Esophagus squamous epithelium (tissue), 4 donors: ENCODE data around the gene TMEM39B.

ENCODE experiments used
- CTCF ChIP-seq, 6 experiments: fragments of 450-650 bp in 4 of 6; fragments of 200-600 bp in 2 of 6; sonication (generic) in 2 of 6; IDR thresholded peaks; one replicate each; pipeline ENCODE4 v1.5.1; 2016 to 2019; ENCODE audit warnings: antibody characterized with exemption in 6 of 6, mild to moderate bottlenecking in 4 of 6, moderate library complexity in 4 of 6
- POLR2A ChIP-seq, 4 donors: fragments of 450-650 bp; IDR thresholded peaks; one replicate each; pipeline ENCODE4 v1.6.1; 2017; ENCODE audit warnings: antibody characterized with exemption in 4 of 4, mild to moderate bottlenecking in 4 of 4, moderate library complexity in 3 of 4

GRCh38 chr1:32091591-32091990 is 18.9 kb downstream of the TMEM39B start:
- TF ChIP-seq POLR2A (IDR thresholded peaks at IDR 0.05) (no peak), CTCF (IDR thresholded peaks at IDR 0.05) (no peak)
